ENCODE results near the gene CWC27. TPM values are rescaled to one million over a fixed set of nuclear protein-coding genes. Genes with fewer than 3 reads are reported as not detected.

Gene CWC27
- polyA plus RNA-seq, 2 of the 4 experiments (the other 2 are of a cell fraction), result 24.1 to 48.5 TPM

GRCh38 chr5:64883912-64884311, 115.2 kb downstream of the CWC27 start:
- no peak overlapping the region for H3K4me2 ChIP-seq
- H3K9me3 ChIP-seq, result no peaks in the 10 kb centered on the region
- H3K4me3 ChIP-seq, result no peak overlapping the region
- WGBS (ENCODE audit: missing lambda C conversion rate), result 93% methylated on average over 1 of the region's 1 CpG
- DNase-seq (ENCODE audit: low read depth in 1 of 2, low spot score in 1 of 2) (no peak), ATAC-seq (no peak), FAIRE-seq (no peak)
- POLR2A ChIA-PET, result no interaction called here
- H3K4me1 ChIP-seq, result no peaks in the 10 kb centered on the region
- no peak overlapping the region for H3K27ac ChIP-seq
- CTCF ChIA-PET, result no interaction called here
- TF ChIP-seq JUN (IDR thresholded peaks at IDR 0.05) (no peak), ATOH8 (CRISPR knock-in tag; IDR thresholded peaks at IDR 0.05; ENCODE audit: low read depth) (no peak), ESRRA (IDR thresholded peaks at IDR 0.05; ENCODE audit: borderline replicate concordance, low read length) (no peak), HOXA7 (CRISPR knock-in tag; IDR thresholded peaks at IDR 0.05) (no peak), RCOR1 (IDR thresholded peaks at IDR 0.05; ENCODE audit: low read depth, low read length) (no peak), MAZ (IDR thresholded peaks at IDR 0.05; ENCODE audit: borderline replicate concordance, low read depth, low read length) (no peak), MYC (IDR thresholded peaks at IDR 0.05; ENCODE audit: borderline replicate concordance, low read length) (no peak), CHD2 (IDR thresholded peaks at IDR 0.05; ENCODE audit: low read length, partially characterized antibody) (no peak), KDM1A (IDR thresholded peaks at IDR 0.05; ENCODE audit: low read depth) (no peak), USF2 (IDR thresholded peaks at IDR 0.05) (no peak), CBX8 (IDR thresholded peaks at IDR 0.05) (no peak), EHF (CRISPR knock-in tag; IDR thresholded peaks at IDR 0.05) (no peak), FOXS1 (CRISPR knock-in tag; IDR thresholded peaks at IDR 0.05) (no peak), ELK1 (IDR thresholded peaks at IDR 0.05; ENCODE audit: low read depth, low read length) (no peak), KDM5A (IDR thresholded peaks at IDR 0.05) (no peak), PHF8 (IDR thresholded peaks at IDR 0.05; ENCODE audit: borderline replicate concordance, low read depth) (no peak), POLR2A (IDR thresholded peaks at IDR 0.05; ENCODE audit: low read length) (no peak), TP53 (CRISPR knock-in tag; IDR thresholded peaks at IDR 0.05) (no peak), SMC3 (IDR thresholded peaks at IDR 0.05) (no peak), FOSB (CRISPR knock-in tag; IDR thresholded peaks at IDR 0.05) (no peak)

DNA sequence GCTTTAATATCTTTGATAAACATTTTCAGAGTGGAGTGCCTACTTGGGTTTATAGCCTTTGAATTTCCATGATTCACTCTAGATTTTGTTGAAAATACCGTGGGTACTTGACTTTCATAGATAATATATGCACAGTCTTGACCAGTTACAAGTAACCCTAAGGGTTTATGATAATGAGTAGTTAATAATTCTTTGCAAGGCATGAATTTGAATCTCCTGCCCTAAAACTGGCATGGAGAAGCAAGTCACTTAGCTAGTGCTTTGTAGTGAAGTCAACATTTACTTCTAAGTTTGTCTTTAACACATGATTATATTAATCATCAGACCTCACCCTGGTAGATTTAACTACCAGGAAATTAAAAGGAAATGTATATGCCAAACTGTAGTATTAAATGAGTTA, 115.8 kb downstream of the CWC27 start:
- CTCF ChIA-PET, result no interaction called here
- Histone ChIP-seq H3K4me1 (no peaks in the 10 kb centered on the region), H3K27ac (no peak overlapping the region), H3K4me2 (no peak overlapping the region), H3K9me3 (no peaks in the 10 kb centered on the region), H3K4me3 (no peak overlapping the region)
- FAIRE-seq (no peak), DNase-seq (ENCODE audit: low read depth in 1 of 2, low spot score in 1 of 2) (no peak), ATAC-seq (no peak)
- POLR2A ChIA-PET, result no interaction called here
- WGBS (ENCODE audit: missing lambda C conversion rate), result 63% methylated on average over 1 of the region's 1 CpG
- TF ChIP-seq FOXS1 (CRISPR knock-in tag; IDR thresholded peaks at IDR 0.05) (no peak), ATOH8 (CRISPR knock-in tag; IDR thresholded peaks at IDR 0.05; ENCODE audit: low read depth) (no peak)

- ChIA-PET CTCF (interaction anchor here (0.5 kb wide), 1 partner anchor 549 kb away, joined by 3 read pairs; no protein-coding TSS in a partner anchor), POLR2A (no interaction called here)
- Histone ChIP-seq H3K4me2 (no peak overlapping the region), H3K4me1 (no peaks in the 10 kb centered on the region), H3K27ac (no peak overlapping the region), H3K4me3 (no peak overlapping the region), H3K9me3 (no peaks in the 10 kb centered on the region)
- DNase-seq (ENCODE audit: low read depth in 1 of 2, low spot score in 1 of 2), result no peak
- FAIRE-seq, result no peak
- 89% methylated on average over 2 of the region's 2 CpGs for WGBS (ENCODE audit: missing lambda C conversion rate)
- ATAC-seq, result no peak
- TF ChIP-seq RNF2 (IDR thresholded peaks at IDR 0.05; ENCODE audit: borderline replicate concordance, low read depth) (no peak), EP300 (IDR thresholded peaks at IDR 0.05) (no peak), POLR2AphosphoS2 (conservative IDR thresholded peaks at IDR 0.05; ENCODE audit: low read length) (no peak), PHF8 (IDR thresholded peaks at IDR 0.05; ENCODE audit: borderline replicate concordance, low read depth) (no peak), NPAS2 (CRISPR knock-in tag; IDR thresholded peaks at IDR 0.05; ENCODE audit: borderline replicate concordance) (no peak), BHLHE40 (IDR thresholded peaks at IDR 0.05; ENCODE audit: low read depth, low read length) (no peak), POLR2A (IDR thresholded peaks at IDR 0.05; ENCODE audit: low read length) (no peak), TFCP2L1 (CRISPR knock-in tag; IDR thresholded peaks at IDR 0.05) (no peak)
These were observed 119.2 kb downstream of the CWC27 start for GRCh38 chr5:64887910-64888309.
